ENCODE measurements around the gene MYO5A. TPM values are rescaled to one million over a fixed set of nuclear protein-coding genes. Genes with fewer than 3 reads are reported as not detected.

The MYO5A gene
- polyA plus RNA-seq, 2 of the 4 experiments (the other 2 are of a cell fraction) = 15.1 to 46.7 TPM

- CTCF ChIA-PET = interaction anchor here (0.9 kb wide), 1 partner anchor 19 kb away, joined by 3 read pairs; no protein-coding TSS in a partner anchor
- POLR2A ChIA-PET = interaction anchor here (1.5 kb wide), 1 partner anchor 11 kb away, joined by 3 read pairs; the partner anchor contains the start of gene ARPP19
- no peak for FAIRE-seq
- Histone ChIP-seq H3K4me1 (peaks cover 42% of the 10 kb centered on the region), H3K9me3 (no peaks in the 10 kb centered on the region), H3K27ac (peak overlapping the region; percentile 47 to 70; a peak in 5 of 6 replicates), H3K4me2 (peak overlapping the region; percentile 25), H3K4me3 (no peak overlapping the region)
- 74% methylated on average over 5 of the region's 5 CpGs for WGBS (ENCODE audit: missing lambda C conversion rate)
- peak; percentile 55 to 74; a peak in 3 of 6 replicates for ATAC-seq
- DNase-seq (ENCODE audit: low read depth in 1 of 2, low spot score in 1 of 2) = peak in 1 of 2 experiments; percentile 46
- TF ChIP-seq FOSL2 (IDR thresholded peaks at IDR 0.05) (0 out of 2 replicates have a peak, but pooled peaks have one; percentile 9), FOSL2 (CRISPR knock-in tag; IDR thresholded peaks at IDR 0.05) (no peak)
- TF ChIP-seq, protein P1, sequence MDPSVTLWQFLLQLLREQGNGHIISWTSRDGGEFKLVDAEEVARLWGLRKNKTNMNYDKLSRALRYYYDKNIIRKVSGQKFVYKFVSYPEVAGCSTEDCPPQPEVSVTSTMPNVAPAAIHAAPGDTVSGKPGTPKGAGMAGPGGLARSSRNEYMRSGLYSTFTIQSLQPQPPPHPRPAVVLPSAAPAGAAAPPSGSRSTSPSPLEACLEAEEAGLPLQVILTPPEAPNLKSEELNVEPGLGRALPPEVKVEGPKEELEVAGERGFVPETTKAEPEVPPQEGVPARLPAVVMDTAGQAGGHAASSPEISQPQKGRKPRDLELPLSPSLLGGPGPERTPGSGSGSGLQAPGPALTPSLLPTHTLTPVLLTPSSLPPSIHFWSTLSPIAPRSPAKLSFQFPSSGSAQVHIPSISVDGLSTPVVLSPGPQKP (IDR thresholded peaks at IDR 0.05; ENCODE audit: low read depth, low read length) = no peak
These were observed 29.5 kb upstream of the MYO5A start for GRCh38 chr15:52558196-52558595.

- no peak overlapping the region for H3K27ac ChIP-seq
- FAIRE-seq = no peak
- H3K4me3 ChIP-seq = no peak overlapping the region
- no peak for ATAC-seq
- CTCF ChIA-PET = no interaction called here
- peaks cover 42% of the 10 kb centered on the region for H3K4me1 ChIP-seq
- POLR2A ChIA-PET = no interaction called here
- no peak for TF ChIP-seq RNF2 (IDR thresholded peaks at IDR 0.05; ENCODE audit: borderline replicate concordance, low read depth)
- no peak for TF ChIP-seq HOXB13 (CRISPR knock-in tag; IDR thresholded peaks at IDR 0.05; ENCODE audit: low read depth)
- no peak for TF ChIP-seq ZFP36 (IDR thresholded peaks at IDR 0.05; ENCODE audit: borderline replicate concordance, partially characterized antibody)
- TF ChIP-seq ZSCAN20 (CRISPR knock-in tag; IDR thresholded peaks at IDR 0.05) = no peak
- no peak for TF ChIP-seq KDM1A (IDR thresholded peaks at IDR 0.05; ENCODE audit: low read depth)
- DNase-seq (ENCODE audit: low read depth in 1 of 2, low spot score in 1 of 2) = no peak
- H3K9me3 ChIP-seq = no peaks in the 10 kb centered on the region
- H3K4me2 ChIP-seq = no peak overlapping the region
These were observed 28.6 kb upstream of the MYO5A start for GRCh38 chr15:52557274-52557641.

GRCh38 chr15:52556524-52557273 lies 28.0 kb upstream of the MYO5A start:
- ChIA-PET POLR2A (no interaction called here), CTCF (interaction anchor here (0.7 kb wide), 1 partner anchor 29 kb away, joined by 3 read pairs; the partner anchor contains the start of gene MYO5A)
- Histone ChIP-seq H3K27ac (no peak overlapping the region), H3K4me1 (peaks cover 40% of the 10 kb centered on the region), H3K4me3 (no peak overlapping the region), H3K4me2 (no peak overlapping the region), H3K9me3 (no peaks in the 10 kb centered on the region)
- 87% methylated on average over 3 of the region's 3 CpGs for WGBS (ENCODE audit: missing lambda C conversion rate)
- DNase-seq (ENCODE audit: low read depth in 1 of 2, low spot score in 1 of 2) (no peak), FAIRE-seq (no peak), ATAC-seq (no peak)
- TF ChIP-seq FOSB (CRISPR knock-in tag; IDR thresholded peaks at IDR 0.05) (no peak), POLR2AphosphoS2 (conservative IDR thresholded peaks at IDR 0.05; ENCODE audit: low read length) (no peak), SMC3 (IDR thresholded peaks at IDR 0.05) (no peak), RCOR1 (IDR thresholded peaks at IDR 0.05; ENCODE audit: low read depth, low read length) (no peak), NPAS2 (CRISPR knock-in tag; IDR thresholded peaks at IDR 0.05; ENCODE audit: borderline replicate concordance) (no peak), CBX2 (IDR thresholded peaks at IDR 0.05; ENCODE audit: borderline replicate concordance, low read depth) (no peak), ZNF302 (CRISPR knock-in tag; IDR thresholded peaks at IDR 0.05) (no peak), MAZ (IDR thresholded peaks at IDR 0.05; ENCODE audit: borderline replicate concordance, low read depth, low read length) (no peak), ESRRA (IDR thresholded peaks at IDR 0.05; ENCODE audit: borderline replicate concordance, low read length) (no peak), MYC (IDR thresholded peaks at IDR 0.05; ENCODE audit: borderline replicate concordance, low read length) (no peak), EP300 (IDR thresholded peaks at IDR 0.05) (no peak)
- TF ChIP-seq, protein P2, sequence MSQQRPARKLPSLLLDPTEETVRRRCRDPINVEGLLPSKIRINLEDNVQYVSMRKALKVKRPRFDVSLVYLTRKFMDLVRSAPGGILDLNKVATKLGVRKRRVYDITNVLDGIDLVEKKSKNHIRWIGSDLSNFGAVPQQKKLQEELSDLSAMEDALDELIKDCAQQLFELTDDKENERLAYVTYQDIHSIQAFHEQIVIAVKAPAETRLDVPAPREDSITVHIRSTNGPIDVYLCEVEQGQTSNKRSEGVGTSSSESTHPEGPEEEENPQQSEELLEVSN (IDR thresholded peaks at IDR 0.05; ENCODE audit: borderline replicate concordance, low read depth) = no peak
- TF ChIP-seq, protein P3, sequence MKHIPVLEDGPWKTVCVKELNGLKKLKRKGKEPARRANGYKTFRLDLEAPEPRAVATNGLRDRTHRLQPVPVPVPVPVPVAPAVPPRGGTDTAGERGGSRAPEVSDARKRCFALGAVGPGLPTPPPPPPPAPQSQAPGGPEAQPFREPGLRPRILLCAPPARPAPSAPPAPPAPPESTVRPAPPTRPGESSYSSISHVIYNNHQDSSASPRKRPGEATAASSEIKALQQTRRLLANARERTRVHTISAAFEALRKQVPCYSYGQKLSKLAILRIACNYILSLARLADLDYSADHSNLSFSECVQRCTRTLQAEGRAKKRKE (CRISPR knock-in tag; IDR thresholded peaks at IDR 0.05; ENCODE audit: low read depth) = no peak
- TF ChIP-seq, protein P1 (IDR thresholded peaks at IDR 0.05; ENCODE audit: low read depth, low read length) = no peak
- TF ChIP-seq, protein P4, sequence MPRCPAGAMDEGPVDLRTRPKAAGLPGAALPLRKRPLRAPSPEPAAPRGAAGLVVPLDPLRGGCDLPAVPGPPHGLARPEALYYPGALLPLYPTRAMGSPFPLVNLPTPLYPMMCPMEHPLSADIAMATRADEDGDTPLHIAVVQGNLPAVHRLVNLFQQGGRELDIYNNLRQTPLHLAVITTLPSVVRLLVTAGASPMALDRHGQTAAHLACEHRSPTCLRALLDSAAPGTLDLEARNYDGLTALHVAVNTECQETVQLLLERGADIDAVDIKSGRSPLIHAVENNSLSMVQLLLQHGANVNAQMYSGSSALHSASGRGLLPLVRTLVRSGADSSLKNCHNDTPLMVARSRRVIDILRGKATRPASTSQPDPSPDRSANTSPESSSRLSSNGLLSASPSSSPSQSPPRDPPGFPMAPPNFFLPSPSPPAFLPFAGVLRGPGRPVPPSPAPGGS (IDR thresholded peaks at IDR 0.05) = no peak
- TF ChIP-seq, protein P5, sequence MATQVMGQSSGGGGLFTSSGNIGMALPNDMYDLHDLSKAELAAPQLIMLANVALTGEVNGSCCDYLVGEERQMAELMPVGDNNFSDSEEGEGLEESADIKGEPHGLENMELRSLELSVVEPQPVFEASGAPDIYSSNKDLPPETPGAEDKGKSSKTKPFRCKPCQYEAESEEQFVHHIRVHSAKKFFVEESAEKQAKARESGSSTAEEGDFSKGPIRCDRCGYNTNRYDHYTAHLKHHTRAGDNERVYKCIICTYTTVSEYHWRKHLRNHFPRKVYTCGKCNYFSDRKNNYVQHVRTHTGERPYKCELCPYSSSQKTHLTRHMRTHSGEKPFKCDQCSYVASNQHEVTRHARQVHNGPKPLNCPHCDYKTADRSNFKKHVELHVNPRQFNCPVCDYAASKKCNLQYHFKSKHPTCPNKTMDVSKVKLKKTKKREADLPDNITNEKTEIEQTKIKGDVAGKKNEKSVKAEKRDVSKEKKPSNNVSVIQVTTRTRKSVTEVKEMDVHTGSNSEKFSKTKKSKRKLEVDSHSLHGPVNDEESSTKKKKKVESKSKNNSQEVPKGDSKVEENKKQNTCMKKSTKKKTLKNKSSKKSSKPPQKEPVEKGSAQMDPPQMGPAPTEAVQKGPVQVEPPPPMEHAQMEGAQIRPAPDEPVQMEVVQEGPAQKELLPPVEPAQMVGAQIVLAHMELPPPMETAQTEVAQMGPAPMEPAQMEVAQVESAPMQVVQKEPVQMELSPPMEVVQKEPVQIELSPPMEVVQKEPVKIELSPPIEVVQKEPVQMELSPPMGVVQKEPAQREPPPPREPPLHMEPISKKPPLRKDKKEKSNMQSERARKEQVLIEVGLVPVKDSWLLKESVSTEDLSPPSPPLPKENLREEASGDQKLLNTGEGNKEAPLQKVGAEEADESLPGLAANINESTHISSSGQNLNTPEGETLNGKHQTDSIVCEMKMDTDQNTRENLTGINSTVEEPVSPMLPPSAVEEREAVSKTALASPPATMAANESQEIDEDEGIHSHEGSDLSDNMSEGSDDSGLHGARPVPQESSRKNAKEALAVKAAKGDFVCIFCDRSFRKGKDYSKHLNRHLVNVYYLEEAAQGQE (IDR thresholded peaks at IDR 0.05) = no peak
